ENCODE measurements around the gene TWF2. TPM values are rescaled to one million over a fixed set of nuclear protein-coding genes. Genes with fewer than 3 reads are reported as not detected.

Gene TWF2
- total and polyA plus RNA-seq, 2 of the 13 experiments (the other 11 are each of a cell fraction or from before 2014, with no cell fraction given): 45.5 to 108 TPM

DNA sequence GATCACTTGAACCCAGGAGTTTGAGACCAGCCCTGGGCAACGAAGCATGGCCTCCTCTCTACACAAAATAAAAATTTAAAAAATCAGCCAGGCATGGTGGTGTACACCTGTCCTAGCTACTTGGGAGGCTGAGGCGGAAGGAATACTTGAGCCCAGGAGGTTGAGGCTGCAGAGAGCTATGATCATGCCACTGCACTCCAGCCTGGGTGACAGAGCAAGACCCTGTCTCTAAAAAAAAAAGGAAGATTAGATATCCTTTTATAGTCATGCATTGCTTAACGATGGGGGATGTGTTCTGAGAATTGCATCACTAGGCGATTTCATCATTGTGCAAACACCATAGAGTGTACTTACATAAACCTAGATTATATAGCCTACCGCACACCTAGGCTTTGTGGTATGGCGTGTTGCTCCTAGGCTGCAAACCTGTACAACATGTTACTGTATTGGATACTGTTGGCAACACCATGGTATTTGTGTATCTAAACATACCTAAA is 28.4 kb downstream of the TWF2 start (continued):
- TF ChIP-seq, protein P1, sequence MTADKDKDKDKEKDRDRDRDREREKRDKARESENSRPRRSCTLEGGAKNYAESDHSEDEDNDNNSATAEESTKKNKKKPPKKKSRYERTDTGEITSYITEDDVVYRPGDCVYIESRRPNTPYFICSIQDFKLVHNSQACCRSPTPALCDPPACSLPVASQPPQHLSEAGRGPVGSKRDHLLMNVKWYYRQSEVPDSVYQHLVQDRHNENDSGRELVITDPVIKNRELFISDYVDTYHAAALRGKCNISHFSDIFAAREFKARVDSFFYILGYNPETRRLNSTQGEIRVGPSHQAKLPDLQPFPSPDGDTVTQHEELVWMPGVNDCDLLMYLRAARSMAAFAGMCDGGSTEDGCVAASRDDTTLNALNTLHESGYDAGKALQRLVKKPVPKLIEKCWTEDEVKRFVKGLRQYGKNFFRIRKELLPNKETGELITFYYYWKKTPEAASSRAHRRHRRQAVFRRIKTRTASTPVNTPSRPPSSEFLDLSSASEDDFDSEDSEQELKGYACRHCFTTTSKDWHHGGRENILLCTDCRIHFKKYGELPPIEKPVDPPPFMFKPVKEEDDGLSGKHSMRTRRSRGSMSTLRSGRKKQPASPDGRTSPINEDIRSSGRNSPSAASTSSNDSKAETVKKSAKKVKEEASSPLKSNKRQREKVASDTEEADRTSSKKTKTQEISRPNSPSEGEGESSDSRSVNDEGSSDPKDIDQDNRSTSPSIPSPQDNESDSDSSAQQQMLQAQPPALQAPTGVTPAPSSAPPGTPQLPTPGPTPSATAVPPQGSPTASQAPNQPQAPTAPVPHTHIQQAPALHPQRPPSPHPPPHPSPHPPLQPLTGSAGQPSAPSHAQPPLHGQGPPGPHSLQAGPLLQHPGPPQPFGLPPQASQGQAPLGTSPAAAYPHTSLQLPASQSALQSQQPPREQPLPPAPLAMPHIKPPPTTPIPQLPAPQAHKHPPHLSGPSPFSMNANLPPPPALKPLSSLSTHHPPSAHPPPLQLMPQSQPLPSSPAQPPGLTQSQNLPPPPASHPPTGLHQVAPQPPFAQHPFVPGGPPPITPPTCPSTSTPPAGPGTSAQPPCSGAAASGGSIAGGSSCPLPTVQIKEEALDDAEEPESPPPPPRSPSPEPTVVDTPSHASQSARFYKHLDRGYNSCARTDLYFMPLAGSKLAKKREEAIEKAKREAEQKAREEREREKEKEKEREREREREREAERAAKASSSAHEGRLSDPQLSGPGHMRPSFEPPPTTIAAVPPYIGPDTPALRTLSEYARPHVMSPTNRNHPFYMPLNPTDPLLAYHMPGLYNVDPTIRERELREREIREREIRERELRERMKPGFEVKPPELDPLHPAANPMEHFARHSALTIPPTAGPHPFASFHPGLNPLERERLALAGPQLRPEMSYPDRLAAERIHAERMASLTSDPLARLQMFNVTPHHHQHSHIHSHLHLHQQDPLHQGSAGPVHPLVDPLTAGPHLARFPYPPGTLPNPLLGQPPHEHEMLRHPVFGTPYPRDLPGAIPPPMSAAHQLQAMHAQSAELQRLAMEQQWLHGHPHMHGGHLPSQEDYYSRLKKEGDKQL (CRISPR knock-in tag; IDR thresholded peaks at IDR 0.05; ENCODE audit: low read depth): peak; percentile 85; the same call in 1 of the 2 replicates
- TF ChIP-seq NFIB (CRISPR knock-in tag; IDR thresholded peaks at IDR 0.05; ENCODE audit: borderline replicate concordance) (no peak), HOXD1 (CRISPR knock-in tag; IDR thresholded peaks at IDR 0.05) (no peak), SMARCC2 (IDR thresholded peaks at IDR 0.05) (no peak), ZNF33B (CRISPR knock-in tag; IDR thresholded peaks at IDR 0.05) (0 out of 2 replicates have a peak, but pooled peaks have one; percentile 36), ZNF768 (CRISPR knock-in tag; IDR thresholded peaks at IDR 0.05) (no peak), SIX1 (CRISPR knock-in tag; IDR thresholded peaks at IDR 0.05; ENCODE audit: borderline replicate concordance) (peak; percentile 81), SNAPC2 (CRISPR knock-in tag; IDR thresholded peaks at IDR 0.05) (peak; percentile 84; the same call in 1 of the 2 replicates), NFKB2 (CRISPR knock-in tag; IDR thresholded peaks at IDR 0.05; ENCODE audit: borderline replicate concordance) (no peak), NR1H2 (CRISPR knock-in tag; IDR thresholded peaks at IDR 0.05; ENCODE audit: borderline replicate concordance, low read depth) (no peak), ZNF234 (CRISPR knock-in tag; conservative IDR thresholded peaks at IDR 0.05) (no peak), NFATC3 (CRISPR knock-in tag; IDR thresholded peaks at IDR 0.05) (no peak), ASH2L (IDR thresholded peaks at IDR 0.05; ENCODE audit: insufficient read length, low read depth, low read length) (no peak), NR2F1 (CRISPR knock-in tag; IDR thresholded peaks at IDR 0.05) (peak in 1 of 2 experiments; percentile 61; a peak in 2 of 4 replicates), ZNF839 (CRISPR knock-in tag; IDR thresholded peaks at IDR 0.05; ENCODE audit: borderline replicate concordance) (no peak), MLLT10 (CRISPR knock-in tag; IDR thresholded peaks at IDR 0.05) (no peak), RBFOX2 (IDR thresholded peaks at IDR 0.05; ENCODE audit: low read depth, low read length) (0 out of 2 replicates have a peak, but pooled peaks have one; percentile 18)
- TF ChIP-seq, protein P2, sequence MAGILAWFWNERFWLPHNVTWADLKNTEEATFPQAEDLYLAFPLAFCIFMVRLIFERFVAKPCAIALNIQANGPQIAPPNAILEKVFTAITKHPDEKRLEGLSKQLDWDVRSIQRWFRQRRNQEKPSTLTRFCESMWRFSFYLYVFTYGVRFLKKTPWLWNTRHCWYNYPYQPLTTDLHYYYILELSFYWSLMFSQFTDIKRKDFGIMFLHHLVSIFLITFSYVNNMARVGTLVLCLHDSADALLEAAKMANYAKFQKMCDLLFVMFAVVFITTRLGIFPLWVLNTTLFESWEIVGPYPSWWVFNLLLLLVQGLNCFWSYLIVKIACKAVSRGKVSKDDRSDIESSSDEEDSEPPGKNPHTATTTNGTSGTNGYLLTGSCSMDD (CRISPR knock-in tag; IDR thresholded peaks at IDR 0.05): no peak
- TF ChIP-seq, protein P3, sequence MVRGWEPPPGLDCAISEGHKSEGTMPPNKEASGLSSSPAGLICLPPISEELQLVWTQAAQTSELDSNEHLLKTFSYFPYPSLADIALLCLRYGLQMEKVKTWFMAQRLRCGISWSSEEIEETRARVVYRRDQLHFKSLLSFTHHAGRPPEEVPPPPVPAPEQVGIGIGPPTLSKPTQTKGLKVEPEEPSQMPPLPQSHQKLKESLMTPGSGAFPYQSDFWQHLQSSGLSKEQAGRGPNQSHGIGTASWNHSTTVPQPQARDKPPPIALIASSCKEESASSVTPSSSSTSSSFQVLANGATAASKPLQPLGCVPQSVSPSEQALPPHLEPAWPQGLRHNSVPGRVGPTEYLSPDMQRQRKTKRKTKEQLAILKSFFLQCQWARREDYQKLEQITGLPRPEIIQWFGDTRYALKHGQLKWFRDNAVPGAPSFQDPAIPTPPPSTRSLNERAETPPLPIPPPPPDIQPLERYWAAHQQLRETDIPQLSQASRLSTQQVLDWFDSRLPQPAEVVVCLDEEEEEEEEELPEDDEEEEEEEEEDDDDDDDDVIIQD (CRISPR knock-in tag; IDR thresholded peaks at IDR 0.05; ENCODE audit: low read depth): peak; percentile 59; the same call in 1 of the 2 replicates
- TF ChIP-seq, protein P4, sequence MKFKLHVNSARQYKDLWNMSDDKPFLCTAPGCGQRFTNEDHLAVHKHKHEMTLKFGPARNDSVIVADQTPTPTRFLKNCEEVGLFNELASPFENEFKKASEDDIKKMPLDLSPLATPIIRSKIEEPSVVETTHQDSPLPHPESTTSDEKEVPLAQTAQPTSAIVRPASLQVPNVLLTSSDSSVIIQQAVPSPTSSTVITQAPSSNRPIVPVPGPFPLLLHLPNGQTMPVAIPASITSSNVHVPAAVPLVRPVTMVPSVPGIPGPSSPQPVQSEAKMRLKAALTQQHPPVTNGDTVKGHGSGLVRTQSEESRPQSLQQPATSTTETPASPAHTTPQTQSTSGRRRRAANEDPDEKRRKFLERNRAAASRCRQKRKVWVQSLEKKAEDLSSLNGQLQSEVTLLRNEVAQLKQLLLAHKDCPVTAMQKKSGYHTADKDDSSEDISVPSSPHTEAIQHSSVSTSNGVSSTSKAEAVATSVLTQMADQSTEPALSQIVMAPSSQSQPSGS (CRISPR knock-in tag; IDR thresholded peaks at IDR 0.05): peak; percentile 99
- TF ChIP-seq, protein P5, sequence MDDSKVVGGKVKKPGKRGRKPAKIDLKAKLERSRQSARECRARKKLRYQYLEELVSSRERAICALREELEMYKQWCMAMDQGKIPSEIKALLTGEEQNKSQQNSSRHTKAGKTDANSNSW (CRISPR knock-in tag; IDR thresholded peaks at IDR 0.05; ENCODE audit: borderline replicate concordance): no peak
